NOMO-1 (cell line): ENCODE measurements around the gene ZNF275.
"Not testable (repeated sequence)": the region's sequence is repeated elsewhere in the genome, so short reads cannot be mapped to it uniquely, and the experiment has no call there.

Source experiments
- DNase-seq, 2 experiments: peaks; one replicate each; lab custom pipeline; 2025; ENCODE audit not compliant: unreplicated experiment in 2 of 2; lab: John Stamatoyannopoulos, UW

Gene ZNF275

GRCh38 chrX:153384973-153385372 is 51.0 kb downstream of the ZNF275 start:
- not testable (repeated sequence) for DNase-seq

GRCh38 chrX:153386097-153386496 is 52.1 kb downstream of the ZNF275 start:
- DNase-seq, result no peak

- no peak for DNase-seq
Measured at GRCh38 chrX:153387345-153387744, 53.4 kb downstream of the ZNF275 start.

- DNase-seq, result no peak
Measured at GRCh38 chrX:153387987-153388721, 54.2 kb downstream of the ZNF275 start.

GRCh38 chrX:153388722-153389459 is 54.9 kb downstream of the ZNF275 start:
- no peak for DNase-seq

GRCh38 chrX:153389460-153389768 is 55.5 kb downstream of the ZNF275 start:
- not testable (repeated sequence) for DNase-seq

GRCh38 chrX:153392642-153393321 is 58.8 kb downstream of the ZNF275 start:
- no peak for DNase-seq

- no peak for DNase-seq
Measured at GRCh38 chrX:153394612-153395011, 60.7 kb downstream of the ZNF275 start.

GRCh38 chrX:153395613-153396319 is 61.8 kb downstream of the ZNF275 start:
- DNase-seq, result no peak

GRCh38 chrX:153396320-153397195 is 62.6 kb downstream of the ZNF275 start:
- DNase-seq, result no peak

- DNase-seq, result no peak
Measured at GRCh38 chrX:153397256-153397960, 63.5 kb downstream of the ZNF275 start.

- DNase-seq, result no peak
Measured at GRCh38 chrX:153398275-153398960, 64.5 kb downstream of the ZNF275 start.

GRCh38 chrX:153400146-153401132 is 66.5 kb downstream of the ZNF275 start:
- peak; percentile 35 to 40 for DNase-seq

- no peak for DNase-seq
Measured at GRCh38 chrX:153401133-153401764, 67.3 kb downstream of the ZNF275 start, which contains the start of gene PNMA6E. TSS of gene PNMA6E (minus strand) at chrX:153401350. CDS start at chrX:153398849, 2,501 bp downstream.
